Measurements from ENCODE around the gene RAD1.
"Not testable (repeated sequence)": the region's sequence is repeated elsewhere in the genome, so short reads cannot be mapped to it uniquely, and the experiment has no call there.

RAD1 gene, protein sequence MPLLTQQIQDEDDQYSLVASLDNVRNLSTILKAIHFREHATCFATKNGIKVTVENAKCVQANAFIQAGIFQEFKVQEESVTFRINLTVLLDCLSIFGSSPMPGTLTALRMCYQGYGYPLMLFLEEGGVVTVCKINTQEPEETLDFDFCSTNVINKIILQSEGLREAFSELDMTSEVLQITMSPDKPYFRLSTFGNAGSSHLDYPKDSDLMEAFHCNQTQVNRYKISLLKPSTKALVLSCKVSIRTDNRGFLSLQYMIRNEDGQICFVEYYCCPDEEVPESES

DNA sequence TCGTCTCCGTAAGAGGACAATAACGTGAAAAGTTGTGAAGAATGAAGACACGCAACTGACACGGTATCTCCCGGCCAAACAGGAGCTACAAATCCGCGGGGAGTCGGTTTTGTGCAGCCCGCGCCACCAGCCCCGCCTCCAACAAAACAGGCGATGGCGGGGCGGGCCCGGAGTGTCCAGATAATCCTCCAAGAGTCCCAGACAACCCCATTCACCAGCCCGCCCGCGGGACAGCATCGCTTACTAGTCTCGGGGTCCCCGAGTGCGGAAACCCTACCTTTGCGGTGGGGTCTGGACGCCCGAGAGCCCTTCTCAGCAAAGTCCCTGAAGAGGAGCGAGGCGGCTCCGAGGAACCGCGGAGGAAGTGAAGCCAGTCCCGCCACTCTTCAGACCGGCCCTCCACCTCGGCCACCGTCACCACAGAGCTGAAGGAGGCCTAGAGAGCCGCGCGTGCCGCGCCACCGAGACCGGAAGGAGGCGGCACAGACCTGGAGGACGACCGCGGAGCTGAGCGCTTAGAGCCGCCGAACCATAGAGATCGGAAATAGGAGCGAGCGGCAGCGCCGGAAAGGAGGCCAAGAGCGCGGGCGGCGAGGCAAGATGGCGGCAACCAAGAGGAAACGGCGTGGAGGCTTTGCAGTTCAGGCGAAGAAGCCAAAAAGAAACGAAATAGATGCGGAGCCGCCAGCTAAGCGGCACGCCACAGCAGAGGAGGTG, at the start of gene RAD1, which contains the start of gene BRIX1:
RAD1 (minus strand) TSS at position 366 of the 717 bp plus-strand sequence. CDS start 612 bp downstream, outside the sequence.
BRIX1 (plus strand) TSS at position 573 of the 717 bp plus-strand sequence; CDS start at position 601, 28 bp downstream.
- peak; percentile 87 to 93 (median 90) for DNase-seq (ENCODE audit: low read depth in 3 of 3)

DNA sequence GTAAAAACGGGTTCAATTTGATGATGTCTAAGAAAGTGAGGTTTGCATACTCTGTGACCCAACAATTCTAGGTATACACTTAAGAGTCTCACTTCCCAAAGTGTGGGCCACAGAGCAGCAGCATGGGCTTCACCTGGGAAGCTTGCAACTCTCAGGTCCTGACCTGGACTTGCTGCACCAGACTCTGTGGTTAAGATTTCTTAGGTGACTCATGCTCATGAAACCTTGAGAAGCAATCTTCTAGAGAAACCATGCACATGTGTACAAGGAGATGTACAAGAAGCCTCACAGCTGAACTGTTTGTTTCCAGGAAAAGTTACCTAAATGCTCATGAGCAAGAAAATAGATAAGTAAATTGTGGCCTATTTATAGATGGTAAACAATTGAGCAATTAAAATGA, 44.0 kb upstream of the RAD1 start:
- no peak for DNase-seq (ENCODE audit: low read depth in 3 of 3)

DNA sequence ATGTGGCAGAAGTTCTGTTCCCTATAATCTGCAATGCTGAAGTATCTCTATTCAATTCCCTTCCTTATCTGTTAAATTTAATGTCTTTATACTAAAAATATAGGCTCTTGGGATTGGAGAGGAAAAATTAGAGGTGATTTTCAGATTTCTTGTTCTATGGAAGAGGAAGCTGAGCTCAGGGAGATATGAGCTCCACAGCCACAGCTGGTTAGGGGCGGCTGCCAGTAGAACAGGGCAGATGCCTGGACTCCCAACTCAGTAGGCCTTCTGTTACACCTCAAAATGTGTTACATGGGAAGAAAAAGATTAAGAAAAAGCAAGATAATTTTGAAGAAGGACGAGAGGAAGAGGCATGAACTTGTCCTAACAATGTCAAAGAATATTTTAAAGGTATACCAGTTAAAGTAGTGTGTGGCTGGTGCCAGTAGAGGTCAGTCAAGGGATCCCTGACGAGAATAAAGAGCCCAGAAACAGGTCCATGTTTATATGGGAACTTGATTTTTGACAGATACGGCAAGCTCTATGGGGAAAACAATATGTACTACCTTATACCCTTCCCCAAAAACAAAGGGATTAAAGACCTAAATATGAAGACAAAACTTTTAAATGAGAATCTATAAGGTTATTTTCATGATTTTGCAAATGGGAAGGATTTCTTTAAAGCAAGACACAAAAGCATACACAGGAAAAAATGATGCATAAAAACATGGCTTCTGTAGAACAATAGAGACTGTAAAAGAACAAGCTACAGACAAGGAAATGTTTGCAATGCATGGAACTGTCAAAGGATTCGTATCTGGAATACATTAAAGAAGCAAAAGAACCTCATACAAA, 42.8 kb upstream of the RAD1 start:
- no peak for DNase-seq (ENCODE audit: low read depth in 3 of 3)

- DNase-seq (ENCODE audit: low read depth in 3 of 3): no peak
These were observed 42.0 kb upstream of the RAD1 start for GRCh38 chr5:34957321-34957720.

GRCh38 chr5:34944460-34945047, 29.2 kb upstream of the RAD1 start:
- no peak for DNase-seq (ENCODE audit: low read depth in 3 of 3)

- DNase-seq (ENCODE audit: low read depth in 3 of 3): no peak
These were observed 28.7 kb upstream of the RAD1 start for GRCh38 chr5:34944044-34944443.

DNA sequence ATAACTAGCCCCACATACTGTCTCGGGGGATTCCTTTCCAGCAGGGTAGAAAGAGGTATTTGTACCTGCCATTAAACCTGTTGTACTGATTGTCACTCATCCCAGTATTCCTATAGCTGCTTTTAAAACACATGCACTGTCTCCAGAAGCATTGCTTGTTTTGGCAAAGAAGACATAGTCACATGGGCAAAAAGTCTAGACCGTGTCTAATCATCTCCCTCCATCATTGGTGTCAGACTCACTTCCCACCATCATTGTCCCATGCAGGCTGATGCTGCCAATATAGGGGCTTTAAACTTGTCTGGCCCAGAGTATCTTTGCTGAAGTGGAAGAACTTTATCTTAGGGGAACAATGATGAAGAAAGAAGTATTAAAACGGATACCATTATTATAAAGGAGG, 26.6 kb upstream of the RAD1 start:
- DNase-seq (ENCODE audit: low read depth in 3 of 3): no peak

DNA sequence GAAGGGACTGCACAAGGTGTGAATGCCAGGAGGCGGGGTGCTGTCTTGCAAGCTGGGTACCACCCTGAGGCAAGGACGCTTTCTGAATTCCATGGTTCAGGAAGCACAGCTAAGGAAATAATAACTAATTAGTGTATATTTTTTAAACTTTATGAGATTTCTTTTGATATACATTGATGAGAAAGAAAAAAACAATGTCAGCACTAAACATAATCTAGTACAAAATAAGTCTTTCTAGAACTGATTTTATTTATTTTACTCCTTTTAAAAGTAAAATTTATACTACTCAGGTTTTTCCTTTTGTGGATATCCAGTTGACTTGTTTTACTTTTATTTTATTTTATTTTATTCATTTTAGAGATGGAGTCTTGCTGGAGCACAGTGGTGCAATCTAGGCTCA, 17.6 kb upstream of the RAD1 start:
- no peak for DNase-seq (ENCODE audit: low read depth in 3 of 3)

GRCh38 chr5:34930870-34931269, 15.6 kb upstream of the RAD1 start:
- no peak for DNase-seq (ENCODE audit: low read depth in 3 of 3)

- no peak for DNase-seq (ENCODE audit: low read depth in 3 of 3)
These were observed 15.1 kb upstream of the RAD1 start for GRCh38 chr5:34930462-34930844.

DNA sequence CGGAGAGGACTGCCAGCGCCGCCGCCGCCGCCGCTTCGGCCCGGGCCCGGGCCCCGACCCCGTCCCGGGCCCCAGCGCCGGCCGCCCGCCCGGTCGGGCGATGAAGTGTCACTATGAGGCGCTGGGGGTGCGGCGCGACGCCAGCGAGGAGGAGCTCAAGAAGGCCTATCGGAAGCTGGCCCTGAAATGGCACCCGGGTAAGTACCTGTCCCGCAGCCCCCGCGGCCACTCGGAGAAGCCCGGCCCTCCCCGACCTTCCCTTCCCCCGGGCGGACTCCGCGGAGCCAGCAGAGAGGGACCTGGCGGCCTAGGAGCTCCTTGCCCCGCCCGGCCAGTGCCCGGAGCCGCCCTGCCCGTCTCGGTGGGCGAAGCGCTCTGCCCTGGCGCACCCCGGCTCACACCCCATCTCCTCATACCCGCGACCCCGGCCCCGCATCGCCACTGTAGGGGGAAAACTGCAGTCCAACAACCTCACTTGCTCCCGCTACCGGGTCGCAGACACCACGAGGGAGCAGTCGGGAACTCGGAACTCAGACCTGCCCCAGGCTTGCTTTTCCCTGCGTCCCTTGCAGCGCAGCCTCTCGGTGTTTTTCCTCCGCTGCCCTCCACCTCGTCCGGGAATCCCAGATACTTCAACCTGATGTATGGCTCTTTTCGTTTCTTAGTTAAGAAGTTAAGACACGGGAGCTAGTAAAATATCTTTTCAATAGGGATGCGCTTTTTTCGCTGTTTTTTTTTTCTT, 14.6 kb upstream of the RAD1 start:
- DNase-seq (ENCODE audit: low read depth in 3 of 3): peak; percentile 52 to 74 (median 59)

DNA sequence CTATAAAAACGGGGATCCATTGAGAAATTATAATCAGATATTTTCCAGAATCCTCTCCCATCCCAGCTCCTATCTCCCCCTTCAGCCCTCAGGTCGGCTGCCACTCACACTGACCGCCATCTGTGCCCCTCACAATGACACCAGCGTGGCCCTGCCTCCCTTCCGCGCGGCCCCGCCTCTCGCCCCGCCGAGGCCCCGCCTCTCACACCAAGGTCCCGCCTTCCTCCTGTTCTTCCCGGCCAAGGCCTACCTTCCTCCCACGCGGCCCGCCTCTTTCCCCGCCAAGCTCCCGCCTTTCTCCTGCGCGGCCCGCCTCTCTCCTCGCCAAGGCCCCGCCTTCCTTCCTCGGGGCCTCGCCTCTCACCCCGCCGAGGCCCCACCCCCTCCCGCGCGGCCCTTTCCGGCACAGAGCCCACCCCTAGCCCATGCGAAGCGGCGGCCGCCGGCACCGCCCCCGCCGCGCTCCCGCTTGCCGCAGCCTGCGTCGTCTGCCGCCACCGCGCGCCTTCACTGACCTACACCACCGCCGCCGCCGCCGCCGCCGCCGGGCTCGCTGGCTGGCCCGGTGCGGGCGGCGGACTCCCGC, 13.9 kb upstream of the RAD1 start, which contains the start of gene DNAJC21:
DNAJC21 (plus strand) TSS at position 426 of the 586 bp plus-strand sequence. CDS start 261 bp downstream, outside the sequence.
- peak; percentile 96 to 98 (median 97) for DNase-seq (ENCODE audit: low read depth in 3 of 3)

GRCh38 chr5:34928267-34928666, 13.0 kb upstream of the RAD1 start:
- no peak for DNase-seq (ENCODE audit: low read depth in 3 of 3)

GRCh38 chr5:34927785-34928184, 12.5 kb upstream of the RAD1 start:
- DNase-seq (ENCODE audit: low read depth in 3 of 3): no peak

- DNase-seq (ENCODE audit: low read depth in 3 of 3): no peak
These were observed 11.1 kb upstream of the RAD1 start for GRCh38 chr5:34926318-34926888.

DNA sequence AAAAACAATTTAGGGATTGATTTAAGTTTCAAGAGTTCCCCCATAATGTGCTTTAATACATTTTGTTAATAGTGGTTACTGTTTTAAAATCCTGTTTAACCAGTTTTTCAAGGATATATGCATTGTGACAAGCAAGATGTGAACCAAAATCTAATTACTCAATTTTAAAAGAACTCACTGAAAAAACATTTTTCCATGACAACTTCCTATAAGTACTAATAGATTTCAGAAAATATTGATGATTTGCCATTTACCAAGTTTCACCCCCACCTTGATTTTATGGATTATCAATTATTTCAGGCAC, 9.1 kb upstream of the RAD1 start:
- no peak for DNase-seq (ENCODE audit: low read depth in 3 of 3)

DNA sequence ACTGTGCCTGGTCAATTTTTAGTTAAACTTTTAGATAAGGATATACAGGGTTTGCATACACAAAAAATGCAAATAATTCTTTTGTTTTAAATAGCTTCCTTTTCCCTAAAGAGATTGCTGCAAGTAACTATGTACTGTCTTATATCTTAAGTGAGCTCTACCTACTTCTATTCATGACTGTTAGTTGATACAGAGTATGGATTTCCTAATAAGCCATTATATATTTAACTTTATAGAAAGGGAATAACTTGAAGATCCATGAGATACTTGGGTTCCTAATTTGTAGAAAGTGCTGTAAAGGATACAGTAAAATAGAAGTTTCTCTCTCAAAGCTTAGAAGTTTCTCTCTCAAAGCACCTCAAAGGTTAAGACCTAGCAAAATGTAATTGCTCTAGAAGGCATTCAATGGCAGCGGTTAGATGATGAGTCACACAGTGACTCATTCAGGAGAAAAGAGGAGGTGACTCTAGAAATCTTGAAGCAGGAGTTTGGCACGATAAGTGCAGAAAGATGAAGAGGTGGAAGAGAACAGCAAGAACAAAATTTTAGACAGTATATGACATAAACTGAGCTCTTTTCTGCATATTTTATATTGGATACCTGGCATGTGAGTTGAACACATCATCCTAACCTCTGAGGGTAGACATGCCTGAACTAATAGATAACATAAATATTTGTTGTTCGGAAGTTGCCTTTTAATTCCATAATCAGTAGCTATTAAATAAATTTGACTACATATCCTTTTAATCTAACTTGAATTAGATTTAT, 8.6 kb upstream of the RAD1 start:
- DNase-seq (ENCODE audit: low read depth in 3 of 3): no peak

- not testable (repeated sequence) for DNase-seq (ENCODE audit: low read depth in 3 of 3)
These were observed 8.0 kb upstream of the RAD1 start for GRCh38 chr5:34923256-34923655.

- no peak for DNase-seq (ENCODE audit: low read depth in 3 of 3)
These were observed 3.8 kb upstream of the RAD1 start for GRCh38 chr5:34919077-34919476.

DNA sequence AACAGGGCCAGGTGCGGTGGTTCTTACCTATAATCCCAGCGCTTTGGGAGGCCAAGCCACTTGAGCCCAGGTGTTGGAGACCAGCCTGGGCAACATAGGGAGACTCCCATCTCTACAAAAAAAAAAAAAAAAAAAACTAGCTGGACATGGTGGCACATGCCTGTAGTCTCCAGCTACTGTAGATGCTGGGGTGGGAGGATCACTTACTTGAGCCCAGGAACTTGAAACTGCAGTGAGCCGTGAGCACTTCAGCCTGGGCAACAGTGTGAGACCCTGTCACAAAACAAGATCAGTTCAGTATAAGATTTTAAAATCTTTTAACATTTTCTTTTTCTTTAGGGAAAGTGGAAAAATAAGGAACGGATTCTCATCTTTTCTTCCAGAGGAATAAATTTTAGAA, 2.7 kb upstream of the RAD1 start:
- no peak for DNase-seq (ENCODE audit: low read depth in 3 of 3)

Data from stimulated activated CD4-positive, alpha-beta T cell treated with anti-CD3 and anti-CD28 coated beads, TNF-alpha, amount 100 ng/mL, for 24 hours (primary cell).